HepG2 (cell line): Measurements from ENCODE around the gene RRBP1. TPM values are rescaled to one million over a fixed set of nuclear protein-coding genes. Genes with fewer than 3 reads are reported as not detected.
A peak's percentile ranks its signal among the peaks of the same experiment; 100 is the strongest.

ENCODE experiments used
- AKAP8 ChIP-seq: sonication (generic); formaldehyde crosslinking; IDR thresholded peaks from 2 replicates; pipeline ENCODE4 v1.5.1; 2020; ENCODE audit warnings: mild to moderate bottlenecking, missing genetic modification reagents
- ATF1 ChIP-seq: IDR thresholded peaks from 2 replicates; pipeline ENCODE4 v1.6.1; 2016; ENCODE audit warnings: mild to moderate bottlenecking, control low read depth
- GMEB2 ChIP-seq: IDR thresholded peaks from 2 replicates; pipeline ENCODE4 v1.6.1; 2016; ENCODE audit warnings: missing biosample characterization, missing genetic modification reagents, low read depth
- HMGA1 ChIP-seq: sonication (generic); formaldehyde crosslinking; conservative IDR thresholded peaks from 2 replicates; pipeline ENCODE4 v1.4.0; 2020; ENCODE audit warnings: missing genetic modification reagents
- HOXD1 ChIP-seq: sonication (generic); formaldehyde crosslinking; IDR thresholded peaks from 2 replicates; pipeline ENCODE4 v1.5.0; 2020; ENCODE audit warnings: missing genetic modification reagents
- IKZF4 ChIP-seq: sonication (generic); formaldehyde crosslinking; IDR thresholded peaks from 2 replicates; pipeline ENCODE4 v1.5.1; 2020; ENCODE audit warnings: borderline replicate concordance, mild to moderate bottlenecking, low read depth, missing genetic modification reagents; ENCODE audit errors: not compliant biosample characterization
- SIX1 ChIP-seq: sonication (generic); formaldehyde crosslinking; IDR thresholded peaks from 2 replicates; pipeline ENCODE4 v1.4.0; 2020; ENCODE audit warnings: missing genetic modification reagents, borderline replicate concordance
- TCF12 ChIP-seq, 2 experiments: fragments of 450-650 bp in 1 of 2; sonication (generic) in 1 of 2; formaldehyde crosslinking in 1 of 2; IDR thresholded peaks; 2 replicates each; pipeline versions ENCODE4 v1.6.1 to v1.8.0; 2017 to 2022; ENCODE audit warnings: antibody characterized with exemption in 1 of 2, mild to moderate bottlenecking in 1 of 2, missing genetic modification reagents in 1 of 2, moderate library complexity in 1 of 2
- THAP7 ChIP-seq: sonication (generic); formaldehyde crosslinking; IDR thresholded peaks from 2 replicates; pipeline ENCODE4 v1.8.1; 2023; ENCODE audit warnings: mild to moderate bottlenecking, missing genetic modification reagents
- ZFP36 ChIP-seq: fragments of 150-350 bp; IDR thresholded peaks from 2 replicates; pipeline ENCODE4 v1.6.1; 2018; ENCODE audit warnings: borderline replicate concordance, low read length, low read depth; ENCODE audit not compliant: partially characterized antibody
- ZNF251 ChIP-seq: sonication (generic); formaldehyde crosslinking; IDR thresholded peaks from 2 replicates; pipeline ENCODE4 v1.9.0; 2021; ENCODE audit warnings: mild to moderate bottlenecking, missing genetic modification reagents
- ZNF280B ChIP-seq: sonication (generic); formaldehyde crosslinking; IDR thresholded peaks from 2 replicates; pipeline ENCODE4 v1.5.0; 2020; ENCODE audit warnings: missing genetic modification reagents, mild to moderate bottlenecking, borderline replicate concordance
- ZNF337 ChIP-seq: sonication (generic); formaldehyde crosslinking; IDR thresholded peaks from 2 replicates; pipeline ENCODE4 v1.5.1; 2020; ENCODE audit warnings: missing genetic modification reagents, low read depth, mild to moderate bottlenecking, borderline replicate concordance
- ZNF350 ChIP-seq: sonication (generic); formaldehyde crosslinking; IDR thresholded peaks from 2 replicates; pipeline ENCODE4 v1.4.0; 2020; ENCODE audit warnings: mild to moderate bottlenecking, low read depth, missing genetic modification reagents, borderline replicate concordance
- ZNF367 ChIP-seq: sonication (generic); formaldehyde crosslinking; IDR thresholded peaks from 2 replicates; pipeline ENCODE4 v1.4.0; 2020; ENCODE audit warnings: missing genetic modification reagents, borderline replicate concordance
- ZNF710 ChIP-seq: sonication (generic); formaldehyde crosslinking; IDR thresholded peaks from 2 replicates; pipeline ENCODE4 v1.5.0; 2020; ENCODE audit warnings: mild to moderate bottlenecking, missing genetic modification reagents, borderline replicate concordance
- ZNF75D ChIP-seq: sonication (generic); formaldehyde crosslinking; IDR thresholded peaks from 2 replicates; pipeline ENCODE4 v1.8.1; 2023; ENCODE audit warnings: missing genetic modification reagents, mild to moderate bottlenecking, borderline replicate concordance
- ZSCAN5A ChIP-seq: sonication (generic); formaldehyde crosslinking; IDR thresholded peaks from 2 replicates; pipeline ENCODE4 v1.8.0; 2022; ENCODE audit warnings: mild to moderate bottlenecking, missing genetic modification reagents, borderline replicate concordance
- ZXDC ChIP-seq: sonication (generic); formaldehyde crosslinking; IDR thresholded peaks from 2 replicates; pipeline ENCODE4 v1.5.0; 2020; ENCODE audit warnings: mild to moderate bottlenecking, missing genetic modification reagents
- polyA plus RNA-seq, 8 experiments: library from polyadenylated mRNA; depleted of rRNA in 3 of 8; stranded (reverse) in 7 of 8; unstranded in 1 of 8; fragments of >200 nt; fragmentation: Illumina TruSeq in 4 of 8; extraction: Trizol in 4 of 8; gene quantifications; 2 replicates each; pipeline versions ENCODE4 v1.2.1 to v1.2.3, GENCODE V29; 2011 to 2016; ENCODE audit warnings: low read depth in 4 of 8, missing spikeins in 1 of 8, mixed read lengths in 1 of 8; ENCODE audit not compliant: insufficient read depth in 1 of 8
- total RNA-seq, 5 experiments: library from RNA; depleted of rRNA; stranded (reverse); fragments of >200 nt; fragmentation: Illumina TruSeq; extraction: Trizol; gene quantifications; 2 replicates each; pipeline ENCODE4 v1.2.3, GENCODE V29; 2016; ENCODE audit warnings: low read depth in 1 of 5

Gene RRBP1
- total and polyA plus RNA-seq, 2 of the 13 experiments (the other 11 are each of a cell fraction or from before 2014, with no cell fraction given): 150 to 222 TPM

- no peak for TF ChIP-seq ZNF710 (CRISPR knock-in tag)
- no peak for TF ChIP-seq THAP7
- no peak for TF ChIP-seq ZNF75D (CRISPR knock-in tag)
- TF ChIP-seq HMGA1: no peak
- no peak for TF ChIP-seq ZNF367
- no peak for TF ChIP-seq ZNF251
- TF ChIP-seq ZNF337: no peak
- peak; percentile 25 for TF ChIP-seq IKZF4 (CRISPR knock-in tag)
- TF ChIP-seq GMEB2 (CRISPR knock-in tag): no peak
- no peak for TF ChIP-seq ZFP36
- TF ChIP-seq AKAP8: no peak
- TF ChIP-seq ZNF280B (CRISPR knock-in tag): 0 out of 2 replicates have a peak, but pooled peaks have one; percentile 32
- no peak for TF ChIP-seq ZXDC
- TF ChIP-seq SIX1 (CRISPR knock-in tag): no peak
- 0 out of 2 replicates have a peak, but pooled peaks have one; percentile 13 for TF ChIP-seq HOXD1 (CRISPR knock-in tag)
- no peak for TF ChIP-seq ZSCAN5A
- no peak for TF ChIP-seq ATF1
- 0 out of 2 replicates have a peak, but pooled peaks have one; percentile 2 for TF ChIP-seq ZNF350
- TF ChIP-seq TCF12 (IDR thresholded peaks at IDR 0.05): no peak
- TF ChIP-seq TCF12 (CRISPR knock-in tag; IDR thresholded peaks at IDR 0.05): no peak
Observed at GRCh38 chr20:17611290-17611539, 70.8 kb downstream of the RRBP1 start (continued).
